Endothelial cell of umbilical vein (primary cell): ENCODE results near the gene DISP3. TPM values are rescaled to one million over a fixed set of nuclear protein-coding genes. Genes with fewer than 3 reads are reported as not detected.

ENCODE experiments used
- BruUV-seq: library from RNA; stranded (reverse); fragments of 400-500 nt; replicated peaks from 2 replicates; lab custom pipeline; 2021; lab: Mats Ljungman, UMichigan
- CTCF ChIA-PET: fragments of 300-600, 350-600 bp; sonication (Branson Sonifier 250); formaldehyde crosslinking; loops from one replicate; lab custom pipeline; 2021; ENCODE audit warnings: antibody characterized with exemption, inconsistent platforms; lab: Charles Lee
- POLR2A ChIA-PET: fragments of 300-600, 350-600 bp; sonication (Branson Sonifier 250); formaldehyde crosslinking; loops from one replicate; lab custom pipeline; 2021; ENCODE audit warnings: antibody characterized with exemption, inconsistent platforms; lab: Charles Lee
- DNase-seq: peaks from one replicate; pipeline ENCODE4 v3.0.0-alpha.2; 2011; ENCODE audit warnings: low read depth, low spot score
- FAIRE-seq: peaks from 2 replicates; lab custom pipeline; 2011; peaks lifted over from hg19 to GRCh38; lab: Jason Lieb, UNC
- H2AFZ ChIP-seq: 2 replicates; pipeline ENCODE4 v1.6.0; 2012; ENCODE audit warnings: low read depth, low read length, control low read depth, inconsistent platforms
- H3K27ac ChIP-seq: 2 replicates; pipeline ENCODE4 v1.5.1; 2011; ENCODE audit warnings: low read depth, mild to moderate bottlenecking, control low read depth, low read length, moderate library complexity; ENCODE audit not compliant: insufficient read depth
- H3K27me3 ChIP-seq, 2 experiments: 2 replicates each; pipeline versions ENCODE4 v1.6.0 to v1.6.1; 2011; ENCODE audit warnings: low read length in 2 of 2, mixed read lengths in 1 of 2; ENCODE audit not compliant: control insufficient read depth in 2 of 2, insufficient read depth in 2 of 2
- H3K36me3 ChIP-seq, 2 experiments: 2 replicates in 1 of 2; 3 replicates in 1 of 2; pipeline ENCODE4 v1.5.1; 2011; ENCODE audit warnings: low read length in 2 of 2, mild to moderate bottlenecking in 1 of 2, moderate library complexity in 1 of 2; ENCODE audit not compliant: control insufficient read depth in 2 of 2, insufficient read depth in 2 of 2; ENCODE audit errors: extremely low read depth in 1 of 2
- H3K4me1 ChIP-seq: 3 replicates; pipeline ENCODE4 v1.5.1; 2011; ENCODE audit warnings: mild to moderate bottlenecking, low read length; ENCODE audit not compliant: control insufficient read depth, insufficient read depth; ENCODE audit errors: extremely low read depth
- H3K4me2 ChIP-seq: 2 replicates; pipeline ENCODE4 v1.6.1; 2011; ENCODE audit warnings: low read length, control low read depth, mixed read lengths; ENCODE audit not compliant: insufficient read depth
- H3K4me3 ChIP-seq, 3 experiments: fragments of 200-600 bp in 1 of 3; sonication (generic), shearing (Covaris generic) in 1 of 3; replicated peaks in 1 of 3; 2 replicates each; pipeline ENCODE4 v1.5.1; 2011 to 2016; ENCODE audit warnings: control low read depth in 3 of 3, low read length in 3 of 3, mild to moderate bottlenecking in 2 of 3, inconsistent platforms in 1 of 3, low read depth in 1 of 3, moderate library complexity in 1 of 3; ENCODE audit not compliant: insufficient read depth in 1 of 3
- H3K79me2 ChIP-seq: 2 replicates; pipeline ENCODE4 v1.6.0; 2012; ENCODE audit warnings: low read length, inconsistent platforms; ENCODE audit not compliant: control insufficient read depth, insufficient read depth
- H3K9ac ChIP-seq: replicated peaks from 2 replicates; pipeline ENCODE3; 2011; ENCODE audit warnings: low read length, control low read depth; ENCODE audit not compliant: insufficient read depth; ENCODE audit errors: extremely low read depth
- H3K9me1 ChIP-seq: replicated peaks from 3 replicates; pipeline ENCODE4 v1.6.0; 2011; ENCODE audit warnings: mild to moderate bottlenecking, low read length; ENCODE audit not compliant: control insufficient read depth, insufficient read depth; ENCODE audit errors: extremely low read depth
- H3K9me3 ChIP-seq: replicated peaks from 2 replicates; pipeline ENCODE4 v1.5.1; 2012; ENCODE audit warnings: low read length, inconsistent platforms; ENCODE audit not compliant: control insufficient read depth, insufficient read depth
- H4K20me1 ChIP-seq: replicated peaks from 2 replicates; pipeline ENCODE3; 2011; ENCODE audit warnings: mild to moderate bottlenecking, low read length; ENCODE audit not compliant: control insufficient read depth, insufficient read depth; ENCODE audit errors: extremely low read depth
- GATA2 ChIP-seq: IDR thresholded peaks from 2 replicates; pipeline ENCODE4 v1.7.0; 2011; ENCODE audit warnings: low read depth, mild to moderate bottlenecking, moderate library complexity, mixed read lengths, low read length; ENCODE audit not compliant: insufficient read length, insufficient read depth
- JUN ChIP-seq: IDR thresholded peaks from 2 replicates; pipeline ENCODE4 v1.6.1; 2011; ENCODE audit warnings: borderline replicate concordance, low read depth; ENCODE audit not compliant: insufficient read length, insufficient read depth
- MAX ChIP-seq: IDR thresholded peaks from 2 replicates; pipeline ENCODE4 v1.6.1; 2011; ENCODE audit not compliant: insufficient read depth, insufficient read length
- MYC ChIP-seq: IDR thresholded peaks from one replicate; pipeline ENCODE4 v1.6.1; 2011; ENCODE audit warnings: mild to moderate bottlenecking, low read depth, low read length
- POLR2A ChIP-seq: IDR thresholded peaks from 2 replicates; pipeline ENCODE4 v1.6.1; 2012; ENCODE audit warnings: low read depth, mild to moderate bottlenecking, control low read depth, low read length
- POLR2AphosphoS5 ChIP-seq: IDR thresholded peaks from 2 replicates; pipeline ENCODE4 v1.6.1; 2012; ENCODE audit warnings: low read depth, mild to moderate bottlenecking, control low read depth, low read length, moderate library complexity; ENCODE audit not compliant: insufficient read depth
- dilution Hi-C: fragments of 300-500 bp; cut with MboI; formaldehyde crosslinking; loops from one replicate; pipeline ENCODE4 v1.15.0; 2019; ENCODE audit warnings: low sequenced_read_pairs; ENCODE audit not compliant: extremely low pct_ligation_motif_present
- intact Hi-C: fragments of 100-400 bp; cut with micrococcal nuclease; formaldehyde crosslinking; loops from one replicate; pipeline ENCODE4 v1.10.0; 2022
- polyA plus RNA-seq, 4 experiments: library from polyadenylated mRNA; depleted of rRNA in 3 of 4; stranded (reverse) in 3 of 4; unstranded in 1 of 4; fragments of >200 nt; gene quantifications; 2 replicates each; pipeline versions ENCODE4 v1.2.1 to v1.2.3, GENCODE V29; 2011 to 2012; ENCODE audit warnings: missing spikeins in 1 of 4
- total RNA-seq: library from RNA; stranded (reverse); gene quantifications from 2 replicates; pipeline ENCODE4 v1.2.3, GENCODE V29; 2021

Gene DISP3
- total and polyA plus RNA-seq, 2 donors (not counting 3 experiments of a cell fraction or from before 2014, with no cell fraction given), result 0.26 to 0.49 TPM

- Histone ChIP-seq H3K9me3 (no peaks in the 10 kb centered on the region), H2AFZ (no peak overlapping the region), H3K27me3 (peaks cover 0 to 1% of the 10 kb centered on the region in 2 experiments), H3K79me2 (no peaks in the 10 kb centered on the region), H4K20me1 (no peaks in the 10 kb centered on the region), H3K27ac (no peak overlapping the region), H3K4me3 (no peak overlapping the region), H3K9me1 (no peaks in the 10 kb centered on the region), H3K9ac (no peak overlapping the region), H3K4me2 (no peak overlapping the region), H3K36me3 (no peaks in the 10 kb centered on the region), H3K4me1 (no peaks in the 10 kb centered on the region)
- POLR2A ChIA-PET, result no interaction called here
- FAIRE-seq, result no peak
- BruUV-seq, result no TSS peak
- no peak for TF ChIP-seq GATA2
- TF ChIP-seq POLR2AphosphoS5, result no peak
- no peak for TF ChIP-seq POLR2A
- no peak for TF ChIP-seq JUN
- no peak for TF ChIP-seq MYC
- intact Hi-C loops (no loop called here), dilution Hi-C loops (no loop called here)
- CTCF ChIA-PET, result interaction anchor here (0.9 kb wide), 1 partner anchor 19 kb away, joined by 3 read pairs; no protein-coding TSS in a partner anchor
- DNase-seq, result no peak
Observed at GRCh38 chr1:11472284-11472683, 6.7 kb upstream of the DISP3 start.

GRCh38 chr1:11472741-11473140, 6.2 kb upstream of the DISP3 start:
- dilution Hi-C loops, result no loop called here

More at GRCh38 chr1:11472741-11473140, 6.2 kb upstream of the DISP3 start:
- Histone ChIP-seq H2AFZ (no peak overlapping the region), H3K79me2 (no peaks in the 10 kb centered on the region), H4K20me1 (no peaks in the 10 kb centered on the region), H3K9ac (no peak overlapping the region), H3K36me3 (no peaks in the 10 kb centered on the region), H3K9me3 (no peaks in the 10 kb centered on the region), H3K27ac (no peak overlapping the region), H3K4me2 (no peak overlapping the region), H3K4me3 (no peak overlapping the region), H3K4me1 (no peaks in the 10 kb centered on the region), H3K9me1 (no peaks in the 10 kb centered on the region), H3K27me3 (peaks cover 0 to 2% of the 10 kb centered on the region in 2 experiments)
- ChIA-PET CTCF (interaction anchor here (0.9 kb wide), 1 partner anchor 19 kb away, joined by 3 read pairs; no protein-coding TSS in a partner anchor), POLR2A (no interaction called here)
- no peak for DNase-seq
- intact Hi-C loops, result no loop called here
- TF ChIP-seq JUN, result no peak
- TF ChIP-seq MAX, result no peak
- no peak for TF ChIP-seq POLR2A
- TF ChIP-seq POLR2AphosphoS5, result no peak
- no peak for TF ChIP-seq GATA2
- BruUV-seq, result no TSS peak
- no peak for FAIRE-seq
